IMR-90 (cell line): ENCODE data around the gene SERPINA3. TPM values are rescaled to one million over a fixed set of nuclear protein-coding genes. Genes with fewer than 3 reads are reported as not detected.

Source experiments
- ATAC-seq: fragments of 200-7000 bp; cut with Tn5 transposase; 2 replicates; pipeline ENCODE4 v1.9.1; 2020; ENCODE audit warnings: low read depth, mild to moderate bottlenecking, moderate library complexity
- BruUV-seq: library from RNA; stranded (reverse); fragments of 400-500 nt; replicated peaks from 2 replicates; lab custom pipeline; 2021; lab: Mats Ljungman, UMichigan
- CTCF ChIA-PET: fragments of 300-600 bp; formaldehyde crosslinking; extraction: SDS; loops from one replicate; lab custom pipeline; 2021; ENCODE audit warnings: antibody characterized with exemption; lab: Yijun Ruan, JAX
- POLR2A ChIA-PET: fragments of 300-600 bp; sonication (Branson Sonifier 250); formaldehyde crosslinking; loops from one replicate; lab custom pipeline; 2022; ENCODE audit warnings: antibody characterized with exemption; ENCODE audit not compliant: unreplicated experiment; lab: Charles Lee
- DNase-seq: peaks from one replicate; pipeline ENCODE4 v3.0.0; 2013
- H2AFZ ChIP-seq: replicated peaks from 2 replicates; pipeline ENCODE3; 2013; ENCODE audit warnings: low read length, mild to moderate bottlenecking; ENCODE audit not compliant: poor library complexity
- H2AK5ac ChIP-seq: 2 replicates; pipeline ENCODE4 v1.6.1; 2013; ENCODE audit warnings: low read depth, low read length, inconsistent platforms
- H2AK9ac ChIP-seq: replicated peaks from 2 replicates; pipeline ENCODE3; 2013; ENCODE audit warnings: mild to moderate bottlenecking, low read depth, low read length, moderate library complexity; ENCODE audit not compliant: poor library complexity
- H2BK120ac ChIP-seq: 2 replicates; pipeline ENCODE4 v1.6.1; 2013; ENCODE audit warnings: low read depth, low read length, inconsistent platforms
- H2BK15ac ChIP-seq: 3 replicates; pipeline ENCODE4 v1.6.1; 2013; ENCODE audit warnings: low read depth, low read length, inconsistent platforms
- H2BK20ac ChIP-seq: 2 replicates; pipeline ENCODE4 v1.6.1; 2013; ENCODE audit warnings: low read depth, mild to moderate bottlenecking, inconsistent platforms, low read length, moderate library complexity
- H2BK5ac ChIP-seq: 2 replicates; pipeline ENCODE4 v1.6.1; 2013; ENCODE audit warnings: mild to moderate bottlenecking, low read depth, low read length, inconsistent platforms; ENCODE audit not compliant: poor library complexity, severe bottlenecking
- H3K14ac ChIP-seq: replicated peaks from 2 replicates; pipeline ENCODE4 v1.6.1; 2013; ENCODE audit warnings: low read depth, low read length, inconsistent platforms
- H3K18ac ChIP-seq: 2 replicates; pipeline ENCODE4 v1.6.1; 2013; ENCODE audit warnings: low read depth, low read length, control low read depth
- H3K23ac ChIP-seq: 2 replicates; pipeline ENCODE4 v1.6.1; 2013; ENCODE audit warnings: low read depth, low read length, inconsistent platforms
- H3K27ac ChIP-seq: 2 replicates; pipeline ENCODE4 v1.5.1; 2013; ENCODE audit warnings: mild to moderate bottlenecking, control low read depth, low read length; ENCODE audit not compliant: insufficient read depth
- H3K27me3 ChIP-seq: 2 replicates; pipeline ENCODE4 v1.6.1; 2013; ENCODE audit warnings: low read length; ENCODE audit not compliant: control insufficient read depth, insufficient read depth
- H3K36me3 ChIP-seq: 2 replicates; pipeline ENCODE4 v1.6.1; 2013; ENCODE audit warnings: low read length, mixed read lengths; ENCODE audit not compliant: control insufficient read depth, insufficient read depth
- H3K4ac ChIP-seq: 2 replicates; pipeline ENCODE4 v1.6.1; 2013; ENCODE audit warnings: low read depth, low read length, inconsistent platforms
- H3K4me1 ChIP-seq: 2 replicates; pipeline ENCODE4 v1.6.1; 2013; ENCODE audit warnings: low read length, mixed read lengths; ENCODE audit not compliant: control insufficient read depth, insufficient read depth
- H3K4me2 ChIP-seq: 2 replicates; pipeline ENCODE4 v1.6.1; 2013; ENCODE audit warnings: low read depth, mild to moderate bottlenecking, control low read depth, low read length, moderate library complexity
- H3K4me3 ChIP-seq: 2 replicates; pipeline ENCODE4 v1.5.1; 2013; ENCODE audit warnings: low read depth, mild to moderate bottlenecking, control low read depth, low read length, moderate library complexity; ENCODE audit not compliant: insufficient read depth
- H3K56ac ChIP-seq: 2 replicates; pipeline ENCODE4 v1.6.1; 2013; ENCODE audit warnings: low read length, inconsistent platforms; ENCODE audit not compliant: insufficient read depth; ENCODE audit errors: extremely low read depth
- H3K79me1 ChIP-seq, 2 experiments: 2 replicates each; pipeline ENCODE4 v1.6.1; 2013; ENCODE audit warnings: low read length in 2 of 2, inconsistent platforms in 1 of 2, low read depth in 1 of 2
- H3K9ac ChIP-seq: 2 replicates; pipeline ENCODE4 v1.6.1; 2013; ENCODE audit warnings: low read depth, low read length, control low read depth
- H3K9me1 ChIP-seq: 2 replicates; pipeline ENCODE4 v1.6.1; 2013; ENCODE audit warnings: low read length, inconsistent platforms; ENCODE audit not compliant: insufficient read depth
- H3K9me3 ChIP-seq: 2 replicates; pipeline ENCODE4 v1.6.1; 2013; ENCODE audit warnings: low read length; ENCODE audit not compliant: control insufficient read depth, insufficient read depth
- H4K20me1 ChIP-seq: 2 replicates; pipeline ENCODE4 v1.6.1; 2013; ENCODE audit warnings: low read length, inconsistent platforms; ENCODE audit not compliant: insufficient read depth
- H4K5ac ChIP-seq: 2 replicates; pipeline ENCODE4 v1.6.1; 2013; ENCODE audit warnings: mild to moderate bottlenecking, low read depth, low read length, control low read depth
- H4K8ac ChIP-seq, 2 experiments: 2 replicates each; pipeline ENCODE4 v1.6.1; 2013; ENCODE audit warnings: low read depth in 2 of 2, low read length in 2 of 2, control low read depth in 1 of 2, inconsistent platforms in 1 of 2
- H4K91ac ChIP-seq: 2 replicates; pipeline ENCODE4 v1.6.1; 2013; ENCODE audit warnings: low read depth, low read length, inconsistent platforms; ENCODE audit not compliant: insufficient read depth
- BHLHE40 ChIP-seq: fragments of 150-350 bp; IDR thresholded peaks from 2 replicates; pipeline ENCODE4 v1.6.1; 2016; ENCODE audit warnings: mild to moderate bottlenecking, low read depth, low read length
- CEBPB ChIP-seq: IDR thresholded peaks from 2 replicates; pipeline ENCODE4 v1.6.1; 2012; ENCODE audit warnings: low read depth, low read length, improper control_type of control experiment
- CHD1 ChIP-seq: IDR thresholded peaks from 2 replicates; pipeline ENCODE4 v1.6.1; 2012; ENCODE audit warnings: low read depth, low read length, improper control_type of control experiment
- FOS ChIP-seq: fragments of 150-350 bp; IDR thresholded peaks from 2 replicates; pipeline ENCODE4 v1.6.1; 2016; ENCODE audit warnings: low read depth, low read length
- MAFK ChIP-seq: IDR thresholded peaks from 2 replicates; pipeline ENCODE4 v1.6.1; 2012; ENCODE audit warnings: low read depth, low read length, improper control_type of control experiment
- MAZ ChIP-seq: IDR thresholded peaks from 2 replicates; pipeline ENCODE4 v1.6.1; 2012; ENCODE audit warnings: low read depth, mild to moderate bottlenecking, low read length, improper control_type of control experiment, moderate library complexity, borderline replicate concordance
- NFE2L2 ChIP-seq: fragments of 150-350 bp; IDR thresholded peaks from 2 replicates; pipeline ENCODE4 v1.6.1; 2016; ENCODE audit warnings: low read depth, mild to moderate bottlenecking, low read length
- POLR2A ChIP-seq: IDR thresholded peaks from 2 replicates; pipeline ENCODE4 v1.6.1; 2012; ENCODE audit warnings: mild to moderate bottlenecking, low read depth, low read length
- RAD21 ChIP-seq: IDR thresholded peaks from 2 replicates; pipeline ENCODE4 v1.6.1; 2012; ENCODE audit warnings: low read length, improper control_type of control experiment
- RCOR1 ChIP-seq: IDR thresholded peaks from 2 replicates; pipeline ENCODE4 v1.6.1; 2012; ENCODE audit warnings: mild to moderate bottlenecking, low read length, improper control_type of control experiment; ENCODE audit not compliant: insufficient replicate concordance
- RFX5 ChIP-seq: IDR thresholded peaks from 2 replicates; pipeline ENCODE4 v1.8.0; 2012; ENCODE audit warnings: low read depth, mild to moderate bottlenecking, low read length, moderate library complexity
- SMC3 ChIP-seq: fragments of 150-350 bp; IDR thresholded peaks from 2 replicates; pipeline ENCODE4 v1.6.1; 2016; ENCODE audit warnings: low read depth, mild to moderate bottlenecking, antibody characterized with exemption, low read length, moderate library complexity
- WGBS, 2 experiments: methylation state at CpG; one replicate each; pipeline versions ENCODE4 v1.1.5 to v1.1.7; 2013; ENCODE audit warnings: missing lambda C conversion rate in 2 of 2; ENCODE audit not compliant: insufficient read length in 1 of 2; ENCODE audit errors: extremely low coverage in 2 of 2; 5-methylcytosine and 5-hydroxymethylcytosine counted together
- dilution Hi-C: fragments of 300-500 bp; cut with HindIII; formaldehyde crosslinking; loops from one replicate; pipeline ENCODE4 v1.14.3; 2018; ENCODE audit warnings: low sequenced_read_pairs; ENCODE audit not compliant: unreplicated experiment
- in situ Hi-C: fragments of 300-500 bp; cut with MboI; formaldehyde crosslinking; loops from 3 replicates; pipeline ENCODE4 v1.14.3; 2019; ENCODE audit warnings: low sequenced_read_pairs, inconsistent platforms, mixed read lengths
- intact Hi-C: fragments of 100-400 bp; cut with micrococcal nuclease; formaldehyde crosslinking; loops from 2 replicates; pipeline ENCODE4 v1.10.0; 2022
- polyA plus RNA-seq, 3 experiments: library from polyadenylated mRNA; depleted of rRNA; stranded (reverse); fragments of >200 nt; gene quantifications; 2 replicates each; pipeline ENCODE4 v1.2.3, GENCODE V29; 2012; ENCODE audit warnings: low replicate concordance in 1 of 3
- total RNA-seq: library from RNA; depleted of rRNA; stranded (reverse); fragments of >200 nt; gene quantifications from 2 replicates; pipeline ENCODE4 v1.2.3, GENCODE V29; 2012
- TF ChIP-seq, protein P1 (sequence below): fragments of 150-350 bp; IDR thresholded peaks from 2 replicates; pipeline ENCODE4 v1.6.1; 2017; ENCODE audit warnings: mild to moderate bottlenecking, antibody characterized with exemption, low read length, low read depth
- TF ChIP-seq, protein P2 (sequence below): conservative IDR thresholded peaks from 2 replicates; pipeline ENCODE4 v1.5.1; 2012; ENCODE audit warnings: mild to moderate bottlenecking, low read depth, low read length, improper control_type of control experiment

The SERPINA3 gene
- total and polyA plus RNA-seq, 2 of the 4 experiments (the other 2 are of a cell fraction): 0.36 to 0.48 TPM

DNA sequence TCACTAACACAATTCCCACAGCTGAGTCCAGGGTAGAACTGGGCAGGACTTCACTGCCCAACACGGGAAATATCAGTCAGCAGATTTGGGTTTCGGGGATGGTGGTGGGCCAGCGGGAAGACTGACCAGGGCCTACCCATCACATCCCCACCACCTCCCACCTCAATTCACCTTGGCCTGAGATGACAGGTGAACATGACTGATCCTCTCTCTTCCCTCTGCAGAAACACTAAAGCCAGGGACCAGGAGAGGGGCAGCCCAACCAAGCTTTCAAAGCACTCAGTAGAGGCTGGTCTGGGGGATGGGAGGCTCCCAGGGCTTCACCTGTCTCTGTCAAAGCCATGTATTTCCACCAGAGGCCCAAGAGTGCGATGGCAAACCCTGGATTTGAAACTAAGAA lies 28.6 kb upstream of the SERPINA3 start:
- H3K9ac ChIP-seq: no peak overlapping the region
- no peak overlapping the region for H2BK20ac ChIP-seq
- no peak overlapping the region for H2BK15ac ChIP-seq
- H2BK5ac ChIP-seq: no peak overlapping the region
- DNase-seq (no peak), ATAC-seq (no peak)
- no peak overlapping the region for H3K4me2 ChIP-seq
- in situ Hi-C loops: no loop called here
- no peak overlapping the region for H3K18ac ChIP-seq
- H2AFZ ChIP-seq: no peak overlapping the region
- H3K27ac ChIP-seq: no peak overlapping the region
- H3K14ac ChIP-seq: no peak overlapping the region
- no peak overlapping the region for H3K23ac ChIP-seq
- H2AK5ac ChIP-seq: no peak overlapping the region
- H3K79me1 ChIP-seq: no peaks in the 10 kb centered on the region
- dilution Hi-C loops: no loop called here
- no TSS peak for BruUV-seq
- H3K9me1 ChIP-seq: no peaks in the 10 kb centered on the region
- H4K8ac ChIP-seq: no peak overlapping the region
- intact Hi-C loops: no loop called here
- WGBS, 2 experiments: no CpG with 5 or more reads among the region's 4 CpGs
- H2AK9ac ChIP-seq: no peak overlapping the region
- no peaks in the 10 kb centered on the region for H3K4me1 ChIP-seq
- H3K56ac ChIP-seq: no peak overlapping the region
- no peaks in the 10 kb centered on the region for H3K36me3 ChIP-seq
- H4K91ac ChIP-seq: no peak overlapping the region
- H3K27me3 ChIP-seq: peaks cover 6% of the 10 kb centered on the region
- ChIA-PET POLR2A (no interaction called here), CTCF (no interaction called here)
- H3K9me3 ChIP-seq: no peaks in the 10 kb centered on the region
- TF ChIP-seq RCOR1 (no peak), RAD21 (no peak), CHD1 (no peak), POLR2A (no peak), MAZ (no peak), SMC3 (no peak), NFE2L2 (no peak), RFX5 (no peak), BHLHE40 (no peak), MAFK (no peak), CEBPB (no peak), FOS (no peak)
- TF ChIP-seq, protein P1, sequence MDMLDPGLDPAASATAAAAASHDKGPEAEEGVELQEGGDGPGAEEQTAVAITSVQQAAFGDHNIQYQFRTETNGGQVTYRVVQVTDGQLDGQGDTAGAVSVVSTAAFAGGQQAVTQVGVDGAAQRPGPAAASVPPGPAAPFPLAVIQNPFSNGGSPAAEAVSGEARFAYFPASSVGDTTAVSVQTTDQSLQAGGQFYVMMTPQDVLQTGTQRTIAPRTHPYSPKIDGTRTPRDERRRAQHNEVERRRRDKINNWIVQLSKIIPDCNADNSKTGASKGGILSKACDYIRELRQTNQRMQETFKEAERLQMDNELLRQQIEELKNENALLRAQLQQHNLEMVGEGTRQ: no peak
- TF ChIP-seq, protein P2, sequence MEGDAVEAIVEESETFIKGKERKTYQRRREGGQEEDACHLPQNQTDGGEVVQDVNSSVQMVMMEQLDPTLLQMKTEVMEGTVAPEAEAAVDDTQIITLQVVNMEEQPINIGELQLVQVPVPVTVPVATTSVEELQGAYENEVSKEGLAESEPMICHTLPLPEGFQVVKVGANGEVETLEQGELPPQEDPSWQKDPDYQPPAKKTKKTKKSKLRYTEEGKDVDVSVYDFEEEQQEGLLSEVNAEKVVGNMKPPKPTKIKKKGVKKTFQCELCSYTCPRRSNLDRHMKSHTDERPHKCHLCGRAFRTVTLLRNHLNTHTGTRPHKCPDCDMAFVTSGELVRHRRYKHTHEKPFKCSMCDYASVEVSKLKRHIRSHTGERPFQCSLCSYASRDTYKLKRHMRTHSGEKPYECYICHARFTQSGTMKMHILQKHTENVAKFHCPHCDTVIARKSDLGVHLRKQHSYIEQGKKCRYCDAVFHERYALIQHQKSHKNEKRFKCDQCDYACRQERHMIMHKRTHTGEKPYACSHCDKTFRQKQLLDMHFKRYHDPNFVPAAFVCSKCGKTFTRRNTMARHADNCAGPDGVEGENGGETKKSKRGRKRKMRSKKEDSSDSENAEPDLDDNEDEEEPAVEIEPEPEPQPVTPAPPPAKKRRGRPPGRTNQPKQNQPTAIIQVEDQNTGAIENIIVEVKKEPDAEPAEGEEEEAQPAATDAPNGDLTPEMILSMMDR: no peak
- H3K4me3 ChIP-seq: no peak overlapping the region
- no peak overlapping the region for H4K5ac ChIP-seq
- no peaks in the 10 kb centered on the region for H4K20me1 ChIP-seq
- H2BK120ac ChIP-seq: no peak overlapping the region
- no peak overlapping the region for H3K4ac ChIP-seq
